Measurements from ENCODE around the gene ANXA4.

GRCh38 chr2:69733342-69734034 is 8.4 kb upstream of the ANXA4 start:
- TF ChIP-seq, protein P1, sequence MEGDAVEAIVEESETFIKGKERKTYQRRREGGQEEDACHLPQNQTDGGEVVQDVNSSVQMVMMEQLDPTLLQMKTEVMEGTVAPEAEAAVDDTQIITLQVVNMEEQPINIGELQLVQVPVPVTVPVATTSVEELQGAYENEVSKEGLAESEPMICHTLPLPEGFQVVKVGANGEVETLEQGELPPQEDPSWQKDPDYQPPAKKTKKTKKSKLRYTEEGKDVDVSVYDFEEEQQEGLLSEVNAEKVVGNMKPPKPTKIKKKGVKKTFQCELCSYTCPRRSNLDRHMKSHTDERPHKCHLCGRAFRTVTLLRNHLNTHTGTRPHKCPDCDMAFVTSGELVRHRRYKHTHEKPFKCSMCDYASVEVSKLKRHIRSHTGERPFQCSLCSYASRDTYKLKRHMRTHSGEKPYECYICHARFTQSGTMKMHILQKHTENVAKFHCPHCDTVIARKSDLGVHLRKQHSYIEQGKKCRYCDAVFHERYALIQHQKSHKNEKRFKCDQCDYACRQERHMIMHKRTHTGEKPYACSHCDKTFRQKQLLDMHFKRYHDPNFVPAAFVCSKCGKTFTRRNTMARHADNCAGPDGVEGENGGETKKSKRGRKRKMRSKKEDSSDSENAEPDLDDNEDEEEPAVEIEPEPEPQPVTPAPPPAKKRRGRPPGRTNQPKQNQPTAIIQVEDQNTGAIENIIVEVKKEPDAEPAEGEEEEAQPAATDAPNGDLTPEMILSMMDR (IDR thresholded peaks at IDR 0.05), result no peak
- TF ChIP-seq POLR2AphosphoS5 (IDR thresholded peaks at IDR 0.05) (no peak), POLR2A (IDR thresholded peaks at IDR 0.05) (no peak), EP300 (IDR thresholded peaks at IDR 0.05) (no peak)
